Astrocyte of the cerebellum (primary cell): Measurements from ENCODE around the gene HNRNPAB.

ENCODE experiments used
- DNase-seq: peaks from one replicate; pipeline ENCODE4 v3.0.0-alpha.2; 2011; ENCODE audit warnings: low read depth
- H3K4me3 ChIP-seq: 2 replicates; pipeline ENCODE4 v1.5.1; 2011; ENCODE audit warnings: mild to moderate bottlenecking, low read depth, low read length, moderate library complexity
- in situ Hi-C: cut with HindIII; loops from 2 replicates; pipeline ENCODE4 v1.10.0; 2017; ENCODE audit warnings: low sequenced_read_pairs
- TF ChIP-seq, protein P1 (sequence below): IDR thresholded peaks from 2 replicates; pipeline ENCODE4 v1.5.1; 2012; ENCODE audit warnings: low read length, low read depth, moderate library complexity, mild to moderate bottlenecking; ENCODE audit errors: missing control alignments

Gene HNRNPAB

DNA sequence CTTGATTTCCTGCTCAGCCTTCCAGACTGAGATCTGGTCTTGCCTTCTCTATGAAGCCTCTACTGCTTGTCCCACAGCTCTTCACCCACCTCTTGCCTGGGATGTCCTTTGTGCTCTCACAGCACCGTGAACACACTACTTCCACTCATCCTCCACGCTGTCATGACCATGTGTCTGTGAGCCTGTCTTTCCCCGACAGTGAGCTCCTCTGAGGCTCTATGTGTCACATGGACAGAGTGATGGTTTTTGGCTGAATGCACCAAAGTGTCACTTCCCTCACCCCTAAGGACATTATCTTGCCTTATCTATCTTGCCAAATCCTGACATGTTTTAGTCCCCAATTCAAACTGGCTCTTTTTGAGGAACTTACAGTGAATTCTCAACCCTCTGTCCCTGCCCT, 16.9 kb downstream of the HNRNPAB start:
- in situ Hi-C loops = no loop called here
- DNase-seq = no peak
- TF ChIP-seq, protein P1, sequence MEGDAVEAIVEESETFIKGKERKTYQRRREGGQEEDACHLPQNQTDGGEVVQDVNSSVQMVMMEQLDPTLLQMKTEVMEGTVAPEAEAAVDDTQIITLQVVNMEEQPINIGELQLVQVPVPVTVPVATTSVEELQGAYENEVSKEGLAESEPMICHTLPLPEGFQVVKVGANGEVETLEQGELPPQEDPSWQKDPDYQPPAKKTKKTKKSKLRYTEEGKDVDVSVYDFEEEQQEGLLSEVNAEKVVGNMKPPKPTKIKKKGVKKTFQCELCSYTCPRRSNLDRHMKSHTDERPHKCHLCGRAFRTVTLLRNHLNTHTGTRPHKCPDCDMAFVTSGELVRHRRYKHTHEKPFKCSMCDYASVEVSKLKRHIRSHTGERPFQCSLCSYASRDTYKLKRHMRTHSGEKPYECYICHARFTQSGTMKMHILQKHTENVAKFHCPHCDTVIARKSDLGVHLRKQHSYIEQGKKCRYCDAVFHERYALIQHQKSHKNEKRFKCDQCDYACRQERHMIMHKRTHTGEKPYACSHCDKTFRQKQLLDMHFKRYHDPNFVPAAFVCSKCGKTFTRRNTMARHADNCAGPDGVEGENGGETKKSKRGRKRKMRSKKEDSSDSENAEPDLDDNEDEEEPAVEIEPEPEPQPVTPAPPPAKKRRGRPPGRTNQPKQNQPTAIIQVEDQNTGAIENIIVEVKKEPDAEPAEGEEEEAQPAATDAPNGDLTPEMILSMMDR = no peak
- no peak overlapping the region for H3K4me3 ChIP-seq

- in situ Hi-C loops = no loop called here
- TF ChIP-seq, protein P1 = no peak
- H3K4me3 ChIP-seq = no peak overlapping the region
- no peak for DNase-seq
These were observed 17.5 kb downstream of the HNRNPAB start for GRCh38 chr5:178221853-178222252.

- no peak for DNase-seq
- TF ChIP-seq, protein P1 = no peak
- in situ Hi-C loops = no loop called here
- H3K4me3 ChIP-seq = no peak overlapping the region
These were observed 18.0 kb downstream of the HNRNPAB start for GRCh38 chr5:178222292-178222691.

- in situ Hi-C loops = no loop called here
These were observed 19.0 kb downstream of the HNRNPAB start for GRCh38 chr5:178223196-178223773.

DNA sequence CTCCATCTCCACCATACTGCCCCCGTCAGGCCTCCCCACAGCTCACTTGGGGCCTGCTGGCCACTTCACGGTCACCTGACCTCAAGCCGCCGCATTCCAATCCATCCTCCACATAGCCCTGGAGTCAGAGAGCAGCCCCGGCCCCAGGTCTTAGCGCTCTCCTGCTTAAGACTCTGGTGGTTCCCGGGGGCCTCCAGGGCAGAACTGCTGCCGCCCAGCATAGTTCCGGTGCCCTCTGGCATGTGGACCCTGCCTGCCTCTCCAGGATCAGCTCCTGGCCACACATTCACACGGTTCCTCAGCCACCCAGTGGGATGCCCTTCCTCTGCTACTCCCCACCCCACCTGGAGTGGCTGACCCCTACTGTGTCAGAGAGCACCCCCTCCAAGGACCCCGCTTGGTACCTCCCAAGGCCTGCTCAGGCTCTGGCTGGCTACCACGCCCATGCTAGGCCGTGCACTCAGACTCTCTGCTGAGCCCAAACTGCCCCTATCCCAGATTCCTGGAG, 19.5 kb downstream of the HNRNPAB start:
- in situ Hi-C loops = no loop called here
- TF ChIP-seq, protein P1 = no peak
- no peak overlapping the region for H3K4me3 ChIP-seq
- DNase-seq = no peak

More at GRCh38 chr5:178223196-178223773, 19.0 kb downstream of the HNRNPAB start:
- TF ChIP-seq, protein P1 = no peak
- no peak for DNase-seq
- no peak overlapping the region for H3K4me3 ChIP-seq

GRCh38 chr5:178224403-178224802, 20.1 kb downstream of the HNRNPAB start:
- TF ChIP-seq, protein P1 = no peak
- in situ Hi-C loops = no loop called here
- no peak for DNase-seq
- no peak overlapping the region for H3K4me3 ChIP-seq
